ENCODE results near the gene POLR2M.

POLR2M gene

GRCh38 chr15:57736591-57736990, 30.1 kb downstream of the POLR2M start:
- no peak for DNase-seq (ENCODE audit: low read depth in 1 of 2, low spot score in 1 of 2)

DNA sequence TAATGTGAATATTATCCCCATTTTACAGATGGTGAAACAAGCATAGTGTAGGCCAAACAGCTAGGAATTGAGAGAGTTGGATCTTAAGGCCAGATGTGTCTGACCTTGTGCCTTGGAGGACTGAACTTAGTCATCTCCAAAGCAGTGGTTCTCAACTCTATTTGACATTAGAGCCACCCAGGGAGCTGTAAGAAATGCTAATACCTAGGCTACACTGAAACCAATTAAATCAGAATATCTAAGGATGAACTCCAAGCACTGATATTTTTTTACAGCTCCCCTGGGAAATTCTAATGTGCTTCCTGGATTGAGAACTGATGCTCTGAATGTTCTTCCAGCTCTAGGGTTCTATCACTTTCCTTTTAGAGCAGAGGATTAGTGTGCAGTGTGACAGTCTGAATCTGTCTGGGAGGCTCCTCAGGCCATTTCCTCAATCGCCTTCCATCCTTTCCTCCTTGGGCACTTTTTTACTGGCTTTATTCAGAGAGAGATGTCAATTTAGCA, 32.3 kb downstream of the POLR2M start:
- DNase-seq (ENCODE audit: low read depth in 1 of 2, low spot score in 1 of 2): no peak

DNA sequence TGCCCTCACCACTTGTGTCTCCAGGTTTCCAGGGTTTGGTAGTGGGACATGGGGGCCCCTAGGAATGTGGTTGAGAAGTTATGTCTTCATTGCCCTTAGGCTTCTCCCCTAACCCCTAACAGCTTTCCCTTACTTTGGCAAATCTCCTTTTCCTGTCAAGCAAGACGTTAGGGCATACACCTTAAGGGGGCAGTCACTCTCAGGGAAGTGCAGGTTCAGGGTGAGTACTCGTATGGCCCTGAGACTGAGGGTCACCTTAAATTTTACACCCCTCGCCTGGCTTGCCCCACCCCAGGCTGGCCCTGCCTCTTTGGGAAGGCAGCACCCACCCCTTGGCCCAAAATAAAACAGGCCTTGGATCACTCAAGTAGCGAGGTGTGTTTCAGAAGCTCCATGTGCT, 33.5 kb downstream of the POLR2M start:
- no peak for DNase-seq (ENCODE audit: low read depth in 1 of 2, low spot score in 1 of 2)

- no peak for DNase-seq (ENCODE audit: low read depth in 1 of 2, low spot score in 1 of 2)
These were observed 34.6 kb downstream of the POLR2M start for GRCh38 chr15:57741089-57741488.

GRCh38 chr15:57743424-57743823, 36.9 kb downstream of the POLR2M start:
- DNase-seq (ENCODE audit: low read depth in 1 of 2, low spot score in 1 of 2): no peak

GRCh38 chr15:57746786-57747185, 40.3 kb downstream of the POLR2M start:
- no peak for DNase-seq (ENCODE audit: low read depth in 1 of 2, low spot score in 1 of 2)

DNA sequence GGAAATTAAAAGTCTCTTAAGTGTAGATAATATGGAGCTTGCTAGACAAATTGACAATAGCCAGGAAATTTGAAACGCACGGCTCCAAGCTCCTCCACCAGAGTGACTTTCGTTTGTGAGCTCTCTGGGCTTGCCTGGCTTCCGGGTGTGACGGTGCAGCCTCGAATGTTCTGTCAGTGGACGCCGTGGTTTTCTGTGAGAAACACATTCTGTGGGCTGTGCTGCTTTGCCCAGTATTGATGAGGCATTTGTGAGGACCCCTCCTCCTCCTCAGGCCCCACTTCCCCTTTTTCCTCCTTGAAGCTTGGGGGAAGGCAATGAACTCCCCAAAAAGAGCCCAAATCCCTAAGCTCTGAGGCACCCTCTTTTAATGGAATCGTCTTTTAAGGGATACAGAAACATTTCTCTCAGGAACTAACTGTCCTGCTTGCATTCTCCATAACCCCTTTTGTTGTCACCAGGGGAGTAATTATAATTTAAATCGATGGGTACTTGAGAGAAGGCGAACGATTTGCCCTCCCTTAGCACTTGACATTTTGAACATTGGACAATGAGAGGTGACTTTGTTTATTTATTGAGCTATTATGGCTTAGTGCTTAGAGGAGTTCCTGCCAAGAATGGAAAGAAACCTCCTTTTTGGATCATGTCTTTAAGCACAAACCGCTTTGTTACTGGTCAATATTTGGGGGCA, 40.8 kb downstream of the POLR2M start:
- no peak for DNase-seq (ENCODE audit: low read depth in 1 of 2, low spot score in 1 of 2)

DNA sequence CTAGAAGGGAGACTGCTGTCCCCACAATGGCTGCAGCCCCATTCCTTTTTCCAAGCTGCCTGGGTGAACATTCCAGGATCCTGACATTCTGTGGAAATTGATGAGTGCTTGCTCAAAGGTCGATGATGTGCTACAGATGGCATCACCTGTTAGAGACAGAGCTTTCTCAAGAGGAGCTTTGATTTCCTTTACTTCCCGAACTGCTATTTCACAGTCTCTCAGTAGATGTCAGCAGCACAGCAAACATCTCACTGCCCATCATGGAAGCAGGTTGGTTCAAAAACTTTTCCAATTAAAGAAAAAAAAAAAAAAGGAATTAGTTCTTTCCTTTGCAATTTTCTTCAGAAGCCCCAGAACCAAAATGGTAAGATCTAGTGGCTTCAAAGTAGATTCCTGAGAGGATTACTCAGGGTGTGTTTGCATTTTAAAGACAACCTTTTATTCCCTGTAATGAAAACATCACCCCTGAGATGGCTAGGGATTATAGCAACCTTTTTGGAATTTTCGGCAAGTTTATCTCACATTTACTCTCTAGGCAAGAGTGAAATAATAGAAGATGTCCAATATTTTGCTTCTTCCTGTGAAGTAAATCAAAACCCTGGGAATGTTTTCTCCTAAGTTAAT, 44.8 kb downstream of the POLR2M start:
- DNase-seq (ENCODE audit: low read depth in 1 of 2, low spot score in 1 of 2): no peak

DNA sequence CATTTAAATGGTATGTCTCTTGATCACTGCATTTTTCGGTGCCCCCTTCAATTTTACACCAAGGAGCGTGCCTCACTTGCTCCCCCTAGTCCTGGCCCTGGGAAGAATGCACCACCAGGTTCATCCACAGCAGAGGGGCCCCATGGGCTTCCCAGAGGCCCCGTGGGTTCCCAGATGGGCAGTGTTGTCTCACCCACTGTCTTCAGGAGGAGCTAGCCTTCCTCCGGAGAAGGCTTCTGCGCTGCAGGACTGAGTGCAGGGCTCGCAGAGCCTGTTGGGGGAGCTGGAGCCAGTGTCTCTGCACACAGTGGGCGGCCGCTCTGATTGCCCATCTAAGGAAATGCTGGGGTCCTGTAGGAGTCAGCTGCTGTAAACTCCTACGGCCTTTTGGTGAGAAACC, 45.9 kb downstream of the POLR2M start:
- no peak for DNase-seq (ENCODE audit: low read depth in 1 of 2, low spot score in 1 of 2)

GRCh38 chr15:57752840-57753239, 46.3 kb downstream of the POLR2M start:
- no peak for DNase-seq (ENCODE audit: low read depth in 1 of 2, low spot score in 1 of 2)

DNA sequence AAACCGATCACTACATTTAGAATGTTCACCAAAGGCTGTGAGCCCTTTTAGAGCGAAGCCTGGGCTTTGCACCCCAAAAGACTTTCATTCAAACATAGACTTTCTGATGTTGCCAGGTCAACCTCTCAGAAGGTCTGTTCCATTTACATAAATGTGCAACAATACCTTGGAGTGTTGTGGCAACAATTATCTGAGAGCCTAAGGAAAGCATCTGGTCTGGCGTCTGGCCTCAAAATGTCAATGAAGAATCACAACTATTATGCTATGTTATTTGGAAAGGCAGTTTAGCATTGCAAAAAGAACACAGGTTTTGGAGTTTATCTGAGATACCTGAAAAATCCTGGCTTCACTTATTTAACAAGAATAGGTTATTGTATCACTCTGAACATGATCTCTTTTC, 50.0 kb downstream of the POLR2M start:
- no peak for DNase-seq (ENCODE audit: low read depth in 1 of 2, low spot score in 1 of 2)

- no peak for DNase-seq (ENCODE audit: low read depth in 1 of 2, low spot score in 1 of 2)
These were observed 52.0 kb downstream of the POLR2M start for GRCh38 chr15:57758560-57758959.

GRCh38 chr15:57761562-57761961, 55.0 kb downstream of the POLR2M start:
- DNase-seq (ENCODE audit: low read depth in 1 of 2, low spot score in 1 of 2): no peak

- DNase-seq (ENCODE audit: low read depth in 1 of 2, low spot score in 1 of 2): no peak
These were observed 55.8 kb downstream of the POLR2M start for GRCh38 chr15:57762302-57762701.

DNA sequence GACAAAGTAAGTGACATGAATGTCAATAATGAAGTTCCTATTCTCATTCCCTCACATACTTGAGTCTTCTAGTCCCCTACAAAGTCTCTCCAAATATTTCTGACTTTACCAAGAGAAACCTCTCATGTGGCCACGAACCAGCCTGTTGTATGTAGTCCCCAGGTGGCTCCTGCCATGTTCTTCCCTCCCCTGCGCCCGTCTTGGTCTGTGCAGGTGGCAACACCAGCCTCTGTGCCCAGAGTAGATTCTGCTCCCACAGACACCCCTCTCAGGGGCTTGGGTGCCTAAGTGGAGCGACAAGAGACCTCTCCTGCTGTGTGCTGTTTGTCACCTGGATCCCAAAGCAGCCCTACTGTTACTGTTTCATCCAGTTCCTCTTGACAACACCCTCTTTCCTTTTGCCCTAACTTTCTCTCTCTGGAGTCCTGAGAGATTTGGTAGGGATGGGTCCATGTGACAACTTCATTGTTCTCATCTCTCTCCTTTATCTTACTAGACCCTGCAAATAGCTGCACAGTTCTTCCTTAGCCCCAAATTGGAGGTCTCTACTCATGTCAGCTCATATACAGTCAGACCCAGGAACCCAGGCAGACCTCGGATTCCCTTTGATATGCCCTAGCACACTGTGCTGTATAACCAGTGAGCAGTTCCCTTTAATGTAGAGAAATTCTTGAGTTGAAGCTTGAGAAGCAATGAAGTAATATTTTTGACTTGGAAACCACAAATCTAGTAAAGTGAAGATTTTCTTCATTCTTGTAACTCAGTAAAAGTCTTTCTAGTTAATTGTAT, 56.9 kb downstream of the POLR2M start:
- DNase-seq (ENCODE audit: low read depth in 1 of 2, low spot score in 1 of 2): no peak
